ENCODE results near the gene SPN.
"Not testable (repeated sequence)": the region's sequence is repeated elsewhere in the genome, so short reads cannot be mapped to it uniquely, and the experiment has no call there.

The SPN gene

DNA sequence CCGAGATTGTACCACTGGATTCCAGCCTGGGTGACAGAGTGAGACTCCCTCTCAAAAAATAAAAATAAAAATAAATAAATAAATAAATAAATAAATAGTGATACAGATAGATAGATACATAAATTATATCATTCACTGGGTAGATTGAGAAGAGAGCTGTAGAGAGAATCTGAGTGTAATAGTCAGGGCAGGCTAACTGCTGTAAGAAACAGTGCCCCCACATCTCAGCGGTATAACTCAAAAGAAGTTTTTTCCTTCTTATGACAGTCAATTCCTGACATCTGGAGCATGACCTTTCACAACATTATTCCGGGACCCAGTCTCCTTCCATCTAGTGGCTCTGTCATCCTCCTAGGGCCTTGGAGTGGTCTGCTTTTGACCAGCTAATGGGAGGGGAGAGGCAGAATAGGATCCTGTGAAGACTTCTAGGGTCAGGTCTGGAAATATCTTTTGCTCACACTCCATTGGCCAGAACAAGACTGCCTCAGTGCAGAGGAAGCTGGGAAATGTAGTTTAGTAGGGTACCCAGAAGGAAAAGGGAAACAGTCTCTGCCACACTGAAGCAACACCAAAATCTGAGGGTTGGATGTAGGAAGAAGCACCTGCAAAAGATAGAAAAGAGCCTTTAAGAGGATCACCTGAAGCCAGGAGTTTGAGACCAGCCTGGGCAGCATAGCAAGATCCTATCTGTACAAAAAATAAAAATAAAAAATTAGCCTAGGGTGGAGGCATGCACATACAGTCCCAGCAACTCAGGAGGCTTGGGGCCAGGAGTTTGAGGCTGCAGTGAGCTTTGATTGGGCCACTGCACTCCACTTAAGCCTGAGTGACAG lies 13.0 kb downstream of the SPN start:
- no peak for DNase-seq (ENCODE audit: low read depth in 1 of 2, low spot score in 1 of 2)

DNA sequence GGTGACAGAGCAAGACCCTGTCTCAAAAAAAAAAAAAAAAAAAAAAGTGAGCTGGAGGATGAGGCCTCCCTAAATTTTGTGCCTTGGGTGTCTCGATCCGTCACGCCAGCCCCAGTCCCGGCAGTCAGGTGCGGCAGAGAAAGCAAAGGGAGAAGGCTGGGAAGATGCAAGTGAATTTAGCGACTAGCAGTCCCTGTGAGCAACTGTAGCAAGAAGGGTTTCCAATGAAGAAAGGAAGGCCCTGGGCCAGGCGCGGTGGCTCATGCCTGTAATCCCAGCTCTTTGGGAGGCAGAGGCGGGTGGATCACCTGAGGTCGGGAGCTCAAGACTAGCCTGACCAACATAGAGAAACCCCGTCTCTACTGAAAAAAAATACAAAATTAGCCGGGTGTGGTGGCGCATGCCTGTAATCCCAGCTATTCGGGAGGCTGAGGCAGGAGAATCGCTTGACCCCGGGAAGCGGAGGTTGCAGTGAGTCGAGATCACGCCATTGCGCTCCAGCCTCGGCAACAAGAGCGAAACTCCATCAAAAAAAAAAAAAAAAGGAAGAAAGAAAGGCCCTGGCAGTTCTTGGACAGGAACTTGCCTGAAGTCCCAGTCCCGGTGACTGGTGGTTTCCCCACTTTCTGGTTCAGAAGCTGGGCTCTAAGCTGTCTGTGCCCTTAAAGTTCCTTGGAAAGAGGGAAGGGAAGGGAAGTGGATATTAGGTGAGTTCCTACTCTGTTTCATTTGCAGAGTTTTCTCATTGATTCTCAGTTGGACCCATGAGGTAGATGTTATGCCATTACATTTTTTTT lies 14.1 kb downstream of the SPN start:
- DNase-seq (ENCODE audit: low read depth in 1 of 2, low spot score in 1 of 2): no peak

DNA sequence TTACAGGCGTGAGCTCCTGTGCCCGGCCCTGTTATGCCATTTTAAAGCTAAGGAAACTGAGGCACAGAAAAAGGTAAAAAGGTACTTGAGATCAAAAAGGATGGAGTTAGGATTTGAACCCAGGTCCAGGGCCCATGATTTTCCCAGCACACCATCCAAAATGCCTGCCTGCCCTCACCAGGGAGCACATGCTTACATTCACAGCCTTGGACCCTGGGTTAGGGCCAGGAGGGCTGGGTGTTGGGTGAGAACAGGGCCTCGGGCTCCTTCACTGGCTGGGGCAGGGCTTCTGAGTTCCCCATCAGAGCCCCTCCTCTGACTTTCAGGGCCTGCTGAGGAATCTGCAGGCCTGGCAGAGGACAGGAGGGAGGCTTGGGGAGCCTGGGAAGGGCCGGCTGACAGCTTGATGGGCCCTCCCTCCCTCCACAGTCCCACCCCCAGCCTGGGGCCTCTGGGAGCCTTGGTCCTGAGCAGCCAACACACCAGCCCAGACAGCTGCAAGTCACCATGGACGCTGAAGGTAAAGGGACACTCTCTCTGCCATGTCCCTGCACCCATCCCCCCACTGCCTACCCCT lies 15.7 kb downstream of the SPN start, which contains the start of gene QPRT:
TSS of gene QPRT (plus strand) at position 490 of the 577 bp plus-strand sequence. CDS start at position 508, 18 bp downstream.
- no peak for DNase-seq (ENCODE audit: low read depth in 1 of 2, low spot score in 1 of 2)

DNA sequence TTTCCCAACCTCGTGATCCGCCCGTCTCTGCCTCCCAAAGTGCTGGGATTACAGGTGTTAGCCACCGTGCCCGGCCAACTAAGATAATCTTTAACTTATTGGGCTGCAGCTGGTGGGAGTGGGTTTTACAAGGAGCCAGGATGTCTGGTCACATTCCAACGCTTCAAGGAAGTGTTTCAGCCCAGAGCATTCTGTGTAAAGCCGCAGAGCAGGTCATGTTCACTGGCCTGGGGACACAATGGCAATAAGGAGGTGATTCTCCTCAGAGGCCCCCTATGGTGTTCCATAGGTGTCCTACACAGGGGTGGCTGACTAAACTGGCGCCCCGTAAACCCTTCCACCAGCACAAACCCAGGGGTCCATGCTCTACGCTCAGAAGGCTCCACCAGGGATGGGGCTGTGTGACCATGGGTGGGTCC lies 17.1 kb downstream of the SPN start:
- no peak for DNase-seq (ENCODE audit: low read depth in 1 of 2, low spot score in 1 of 2)

DNA sequence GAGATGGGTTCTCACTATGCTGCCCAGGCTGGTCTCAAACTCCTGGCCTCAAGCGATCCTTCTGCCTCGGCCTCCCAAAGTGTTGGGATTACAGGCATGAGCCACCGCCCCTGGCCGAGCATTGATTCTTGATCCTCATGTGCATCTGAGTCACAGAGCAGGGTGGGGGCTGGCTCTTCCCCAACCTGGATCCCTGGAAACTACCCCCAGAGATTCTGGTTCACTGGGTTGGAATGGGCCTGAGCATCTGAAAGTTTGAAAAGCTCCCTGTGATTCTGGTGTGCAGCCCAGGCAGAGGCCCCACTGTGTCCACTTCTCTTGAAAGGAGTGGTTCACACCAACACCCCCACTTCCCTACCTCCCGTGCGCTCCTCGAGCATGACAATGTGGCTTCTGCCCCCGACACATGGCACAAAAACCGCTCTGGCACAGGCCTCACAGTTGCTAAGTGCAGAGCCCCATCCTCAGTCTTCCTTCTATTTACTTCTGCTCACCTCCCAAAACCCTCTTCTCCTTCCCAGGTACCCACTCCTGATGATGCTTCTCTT lies 20.6 kb downstream of the SPN start:
- DNase-seq (ENCODE audit: low read depth in 1 of 2, low spot score in 1 of 2): no peak

DNA sequence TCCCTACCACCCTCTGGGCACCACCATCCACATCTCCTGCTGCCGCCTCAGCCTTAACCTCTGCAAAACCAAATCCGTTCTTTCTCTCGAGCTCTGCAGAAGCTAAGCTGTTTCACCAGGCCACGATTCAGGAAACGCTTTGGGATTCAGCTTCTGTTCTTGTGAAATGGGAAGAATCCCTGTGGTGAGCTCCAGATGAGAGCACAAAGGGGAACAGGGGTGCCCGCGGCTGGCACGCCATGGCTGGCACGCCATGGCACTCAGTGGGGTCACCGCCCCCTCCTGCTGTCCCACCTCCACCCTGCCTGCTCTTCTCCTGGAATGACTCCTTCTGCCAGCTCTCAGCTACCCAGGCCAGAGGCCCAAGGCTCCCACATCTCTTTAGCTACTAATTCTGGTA lies 21.6 kb downstream of the SPN start:
- no peak for DNase-seq (ENCODE audit: low read depth in 1 of 2, low spot score in 1 of 2)

DNA sequence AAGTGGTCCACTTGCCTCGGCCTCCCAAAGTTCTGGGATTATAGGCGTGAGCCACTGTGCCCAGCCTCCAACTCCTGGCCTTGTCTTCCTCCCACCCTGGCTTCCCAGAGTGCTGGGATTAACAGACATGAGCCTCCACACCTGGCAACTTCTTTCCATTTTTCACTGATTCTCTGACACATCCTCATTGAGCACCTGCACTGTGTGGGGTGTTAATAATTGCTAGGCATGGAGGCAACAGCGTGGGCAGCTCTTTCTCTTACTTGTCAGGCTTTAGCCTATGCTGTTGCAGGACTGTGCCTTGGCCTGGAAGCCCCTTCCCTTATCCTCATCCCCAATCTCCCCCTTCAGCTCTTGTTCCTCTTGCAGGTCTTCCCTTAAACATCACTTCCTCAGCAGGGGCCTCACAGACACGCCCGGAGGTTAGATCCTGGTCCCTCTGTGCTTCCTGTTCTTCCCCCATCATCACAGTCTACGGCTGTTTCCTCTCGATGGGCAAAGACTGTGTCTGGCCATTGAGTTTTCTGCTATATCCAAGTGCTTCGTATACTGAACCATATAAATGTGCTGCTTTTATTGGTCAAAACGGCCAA lies 23.8 kb downstream of the SPN start:
- DNase-seq (ENCODE audit: low read depth in 1 of 2, low spot score in 1 of 2): no peak

DNA sequence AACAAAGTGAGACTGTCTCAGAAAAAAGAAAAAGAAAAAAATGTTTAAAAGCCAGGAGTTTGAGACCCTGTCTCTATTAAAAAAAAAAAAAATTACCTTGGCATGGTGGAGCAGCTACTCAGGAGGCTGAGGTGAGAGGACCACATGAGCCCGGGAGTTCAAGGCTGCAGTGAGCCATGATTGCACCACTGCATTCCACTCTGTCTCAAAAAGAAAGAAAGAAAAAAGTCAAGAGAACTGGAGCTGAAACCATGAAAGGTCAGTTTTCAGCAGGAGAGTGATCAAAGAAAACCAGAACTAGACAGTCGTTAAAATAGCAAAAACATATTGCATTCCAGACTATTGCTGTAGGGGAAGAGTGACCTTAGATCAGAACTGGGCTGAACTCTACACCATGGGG lies 24.7 kb downstream of the SPN start:
- no peak for DNase-seq (ENCODE audit: low read depth in 1 of 2, low spot score in 1 of 2)

DNA sequence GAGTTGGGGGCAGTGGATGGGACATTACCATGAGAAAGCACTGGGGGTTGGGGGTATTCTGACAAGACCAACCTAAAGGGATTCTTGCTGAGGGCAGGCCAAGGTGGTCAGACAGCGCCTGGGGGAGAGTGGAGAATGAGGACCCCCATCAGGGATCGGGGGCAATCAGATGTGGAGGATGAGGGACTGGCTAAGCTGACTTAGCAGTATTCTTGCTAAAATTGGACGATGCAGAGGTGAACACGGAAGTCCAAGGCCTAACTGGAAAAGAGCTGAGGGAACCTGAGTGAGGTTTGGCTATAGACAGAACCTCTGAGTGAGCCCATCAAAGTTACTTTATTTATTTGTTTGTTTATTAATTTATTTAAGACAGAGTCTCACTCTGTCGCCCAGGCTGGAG lies 25.1 kb downstream of the SPN start:
- DNase-seq (ENCODE audit: low read depth in 1 of 2, low spot score in 1 of 2): no peak

DNA sequence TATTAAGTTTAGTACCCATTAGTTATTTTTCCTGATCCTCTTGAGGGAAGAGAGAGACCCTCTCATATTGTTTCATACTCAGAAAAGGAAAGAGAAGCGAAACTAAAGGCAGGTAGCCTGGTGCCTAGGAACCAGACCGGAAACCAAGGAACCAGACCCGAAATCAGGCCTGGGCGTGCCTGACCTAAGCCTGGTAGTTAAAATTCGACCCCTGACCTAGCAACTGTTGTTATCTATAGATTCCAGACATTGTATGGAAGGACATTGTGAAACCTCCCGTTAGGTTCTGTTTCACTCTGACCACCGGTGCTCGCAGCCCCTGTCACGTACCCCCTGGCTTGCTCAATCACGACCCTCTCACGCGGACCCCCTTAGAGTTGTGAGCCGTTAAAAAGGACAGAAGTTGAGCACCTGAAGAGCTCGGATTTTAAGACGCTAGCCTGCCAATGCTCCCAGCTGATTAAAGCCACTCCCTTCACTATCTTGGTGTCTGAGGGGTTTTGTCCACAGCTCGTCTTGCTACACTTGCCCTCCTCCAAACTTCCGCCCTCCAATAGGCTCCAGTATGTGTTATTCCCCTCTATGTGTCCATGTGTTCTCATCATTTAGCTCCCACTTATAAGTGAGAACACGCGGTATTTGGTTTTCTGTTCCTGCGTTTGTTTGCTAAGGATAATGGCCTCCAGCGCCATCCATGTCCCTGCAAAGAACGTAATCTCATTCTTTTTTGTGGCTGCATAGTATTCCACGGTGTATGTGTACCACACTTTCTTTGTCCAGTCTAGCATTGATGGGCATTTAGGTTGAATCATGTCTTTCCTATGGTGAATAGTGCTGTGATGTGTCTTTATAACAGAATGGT lies 26.7 kb downstream of the SPN start:
- not testable (repeated sequence) for DNase-seq (ENCODE audit: low read depth in 1 of 2, low spot score in 1 of 2)

DNA sequence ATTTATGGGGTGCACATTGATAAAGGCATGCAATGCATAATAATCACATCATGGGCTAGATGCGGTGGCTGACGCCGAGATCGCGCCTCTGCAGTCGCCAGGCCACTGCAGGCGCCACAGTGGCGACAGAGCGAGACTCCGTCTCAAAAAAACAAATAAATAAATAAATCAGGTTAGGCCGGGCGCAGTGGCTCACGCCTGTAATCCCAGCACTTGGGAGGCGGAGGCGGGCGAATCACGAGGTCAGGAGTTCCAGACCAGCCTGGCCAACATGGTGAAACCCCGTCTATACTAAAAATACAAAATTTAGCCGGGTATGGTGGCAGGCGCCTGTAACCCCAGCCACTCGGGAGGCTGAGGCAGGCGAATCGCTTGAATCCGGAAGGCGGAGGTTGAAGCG lies 29.6 kb downstream of the SPN start:
- not testable (repeated sequence) for DNase-seq (ENCODE audit: low read depth in 1 of 2, low spot score in 1 of 2)

DNA sequence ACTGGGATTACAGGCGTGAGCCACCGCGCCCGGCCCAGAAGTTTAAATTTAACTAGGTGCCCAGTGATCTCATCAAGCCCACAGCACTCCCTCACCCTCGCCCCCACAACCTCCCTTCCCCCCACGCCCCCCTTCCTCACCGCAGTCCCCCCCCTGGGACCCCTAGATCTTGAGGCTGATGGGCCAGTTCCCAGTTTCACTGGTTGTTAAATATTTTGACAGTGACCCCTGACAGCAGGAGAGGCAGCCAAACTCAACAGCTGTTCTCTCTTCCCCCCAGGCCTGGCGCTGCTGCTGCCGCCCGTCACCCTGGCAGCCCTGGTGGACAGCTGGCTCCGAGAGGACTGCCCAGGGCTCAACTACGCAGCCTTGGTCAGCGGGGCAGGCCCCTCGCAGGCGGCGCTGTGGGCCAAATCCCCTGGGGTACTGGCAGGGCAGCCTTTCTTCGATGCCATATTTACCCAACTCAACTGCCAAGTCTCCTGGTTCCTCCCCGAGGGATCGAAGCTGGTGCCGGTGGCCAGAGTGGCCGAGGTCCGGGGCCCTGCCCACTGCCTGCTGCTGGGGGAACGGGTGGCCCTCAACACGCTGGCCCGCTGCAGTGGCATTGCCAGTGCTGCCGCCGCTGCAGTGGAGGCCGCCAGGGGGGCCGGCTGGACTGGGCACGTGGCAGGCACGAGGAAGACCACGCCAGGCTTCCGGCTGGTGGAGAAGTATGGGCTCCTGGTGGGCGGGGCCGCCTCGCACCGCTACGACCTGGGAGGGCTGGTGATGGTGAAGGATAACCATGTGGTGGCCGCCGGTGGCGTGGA lies 31.5 kb downstream of the SPN start:
- no peak for DNase-seq (ENCODE audit: low read depth in 1 of 2, low spot score in 1 of 2)

DNA sequence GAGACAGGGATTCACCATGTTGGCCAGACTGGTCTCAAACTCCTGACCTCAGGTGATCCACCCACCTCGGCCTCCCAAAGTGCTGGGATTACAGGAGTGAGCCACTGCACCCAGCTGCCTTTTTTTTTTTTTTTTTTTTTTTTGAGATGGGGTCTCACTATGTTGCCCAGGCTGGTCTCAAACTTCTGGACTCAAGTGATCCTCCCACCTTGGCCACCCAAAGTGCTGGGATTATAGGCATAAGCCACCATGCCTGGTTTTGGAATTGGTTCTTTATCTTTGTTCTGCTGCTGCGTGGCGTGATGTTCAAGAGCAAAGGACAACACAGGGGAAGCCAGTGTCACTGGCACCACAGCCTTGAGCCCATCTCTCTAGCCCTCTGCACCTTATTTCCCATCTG lies 32.6 kb downstream of the SPN start:
- DNase-seq (ENCODE audit: low read depth in 1 of 2, low spot score in 1 of 2): not testable (repeated sequence)

DNA sequence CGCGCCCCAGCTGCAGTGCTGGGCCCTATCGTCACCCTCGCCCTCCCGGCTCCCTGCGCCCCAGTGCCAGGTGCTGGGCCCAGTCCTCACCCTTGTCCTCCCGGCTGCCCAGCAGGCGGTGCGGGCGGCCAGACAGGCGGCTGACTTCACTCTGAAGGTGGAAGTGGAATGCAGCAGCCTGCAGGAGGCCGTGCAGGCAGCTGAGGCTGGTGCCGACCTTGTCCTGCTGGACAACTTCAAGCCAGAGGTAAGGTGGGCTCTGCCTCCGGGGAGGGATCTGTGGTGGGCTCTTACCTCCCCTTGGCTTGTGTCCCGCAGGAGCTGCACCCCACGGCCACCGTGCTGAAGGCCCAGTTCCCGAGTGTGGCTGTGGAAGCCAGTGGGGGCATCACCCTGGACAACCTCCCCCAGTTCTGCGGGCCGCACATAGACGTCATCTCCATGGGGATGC lies 33.9 kb downstream of the SPN start:
- no peak for DNase-seq (ENCODE audit: low read depth in 1 of 2, low spot score in 1 of 2)

DNA sequence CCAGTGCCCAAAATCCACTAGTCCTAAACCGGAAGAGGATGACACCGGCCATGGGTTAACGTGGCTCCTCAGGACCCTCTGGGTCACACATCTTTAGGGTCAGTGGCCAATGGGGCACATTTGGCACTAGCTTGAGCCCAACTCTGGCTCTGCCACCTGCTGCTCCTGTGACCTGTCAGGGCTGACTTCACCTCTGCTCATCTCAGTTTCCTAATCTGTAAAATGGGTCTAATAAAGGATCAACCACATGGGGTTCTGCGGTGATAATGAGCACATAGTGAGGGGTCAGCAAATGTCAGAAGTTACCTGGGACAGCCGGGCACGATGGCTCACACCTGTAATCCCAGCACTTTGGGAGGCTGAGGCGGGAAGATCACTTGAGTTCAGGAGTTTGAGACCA lies 34.3 kb downstream of the SPN start:
- DNase-seq (ENCODE audit: low read depth in 1 of 2, low spot score in 1 of 2): no peak

DNA sequence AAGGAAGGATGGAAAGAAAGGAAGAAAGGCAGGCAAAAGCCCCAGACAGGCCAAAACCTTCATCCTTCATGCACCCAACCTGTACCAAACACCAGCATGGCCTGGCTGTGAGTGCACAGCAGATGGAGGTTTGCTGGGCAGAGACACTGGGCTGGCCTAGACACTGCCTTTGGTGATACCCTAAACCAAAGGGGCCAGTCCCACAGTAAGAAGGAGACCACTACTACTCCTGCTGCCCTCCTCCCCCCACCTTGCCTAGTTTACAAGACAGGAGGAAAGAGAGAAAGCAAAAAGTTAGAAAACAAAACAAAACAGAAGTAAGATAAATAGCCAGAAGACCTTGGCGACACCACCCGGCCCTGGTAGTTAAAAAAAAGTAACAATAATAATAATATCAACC lies 35.0 kb downstream of the SPN start:
- DNase-seq (ENCODE audit: low read depth in 1 of 2, low spot score in 1 of 2): no peak

DNA sequence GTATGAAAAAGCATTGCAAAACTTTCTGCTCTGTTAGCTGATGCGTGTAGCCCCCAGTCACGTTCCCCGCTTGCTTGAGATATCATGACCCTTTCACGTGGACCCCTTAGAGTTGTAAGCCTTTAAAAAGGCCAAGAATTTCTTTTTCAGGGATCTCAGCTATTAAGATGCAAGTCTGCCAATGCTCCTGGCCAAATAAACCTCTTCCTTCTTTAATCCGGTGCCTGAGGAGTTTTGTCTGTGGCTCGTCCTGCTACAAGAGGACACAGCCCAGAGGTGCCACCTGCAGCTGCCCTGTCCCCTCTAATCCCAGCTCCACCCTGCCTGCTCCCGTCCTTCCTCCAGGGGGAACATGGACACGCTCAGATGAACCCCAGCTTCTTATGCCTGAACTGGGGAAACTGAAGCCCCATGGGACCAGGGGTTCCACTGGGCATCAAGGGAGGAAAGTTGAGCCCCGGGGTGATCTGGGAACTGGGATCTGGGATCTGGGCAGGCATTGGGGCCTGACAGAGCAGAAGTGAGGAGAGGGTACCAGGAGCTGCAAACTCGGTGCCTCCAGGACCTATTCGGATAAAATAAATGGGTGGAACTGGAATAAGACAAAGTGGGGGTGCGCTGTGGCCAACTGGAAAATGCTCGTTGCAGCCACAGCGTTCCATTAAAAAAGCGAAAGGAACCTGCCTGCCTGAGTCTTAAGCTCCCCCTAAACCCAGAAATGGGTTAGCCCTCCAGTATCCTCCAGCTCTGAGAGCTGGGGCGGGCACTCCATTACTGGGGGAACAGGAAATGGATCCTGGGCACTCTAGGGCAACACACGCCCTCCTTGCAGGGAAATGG lies 35.7 kb downstream of the SPN start:
- DNase-seq (ENCODE audit: low read depth in 1 of 2, low spot score in 1 of 2): no peak

Data from activated T-helper 1 cell treated with anti-CD3 and anti-CD28 coated beads, Interleukin-2, amount 50 U/mL, for 16 hours (primary cell).